GM19351 (cell line): ENCODE results near the gene TPRN.

Experiments
- ATAC-seq: cut with Tn5 transposase; IDR thresholded peaks from one replicate; pipeline ENCODE4 v1.9.1; 2021; ENCODE audit warnings: mild to moderate bottlenecking, moderate library complexity; ENCODE audit not compliant: unreplicated experiment

TPRN gene

GRCh38 chr9:137213160-137214060 lies 12.9 kb upstream of the TPRN start:
- ATAC-seq: no peak

- ATAC-seq: no peak
Observed at GRCh38 chr9:137212520-137212919, 12.0 kb upstream of the TPRN start.

- ATAC-seq: no peak
Observed at GRCh38 chr9:137211532-137211931, 11.0 kb upstream of the TPRN start.

GRCh38 chr9:137206602-137207001 lies 6.1 kb upstream of the TPRN start:
- ATAC-seq: no peak

GRCh38 chr9:137205126-137206069 lies 4.9 kb upstream of the TPRN start, which contains the start of the genes NDOR1 and TMEM203:
TSS of gene NDOR1 (plus strand) at chr9:137205700. CDS start at chr9:137205778, 78 bp downstream.
TSS of gene TMEM203 (minus strand) at chr9:137205648. CDS start at chr9:137205414, 234 bp downstream.
- peak; percentile 55 for ATAC-seq

GRCh38 chr9:137204731-137205125 lies 4.2 kb upstream of the TPRN start:
- no peak for ATAC-seq

GRCh38 chr9:137202966-137203365 lies 2.4 kb upstream of the TPRN start:
- ATAC-seq: no peak

- no peak for ATAC-seq
Observed at GRCh38 chr9:137201205-137201868, 796 bp upstream of the TPRN start.

- no peak for ATAC-seq
Observed at GRCh38 chr9:137199411-137200121, 975 bp downstream of the TPRN start.

- no peak for ATAC-seq
Observed at GRCh38 chr9:137198902-137199283, 1.6 kb downstream of the TPRN start.

- ATAC-seq: no peak
Observed at GRCh38 chr9:137198051-137198901, 2.3 kb downstream of the TPRN start.

GRCh38 chr9:137195525-137196220 lies 4.9 kb downstream of the TPRN start:
- ATAC-seq: no peak

GRCh38 chr9:137194909-137195308 lies 5.6 kb downstream of the TPRN start:
- ATAC-seq: no peak

- no peak for ATAC-seq
Observed at GRCh38 chr9:137194388-137194787, 6.2 kb downstream of the TPRN start.

GRCh38 chr9:137193771-137194170 lies 6.8 kb downstream of the TPRN start:
- no peak for ATAC-seq

GRCh38 chr9:137192859-137193258 lies 7.7 kb downstream of the TPRN start:
- ATAC-seq: no peak

- no peak for ATAC-seq
Observed at GRCh38 chr9:137192448-137192780, 8.1 kb downstream of the TPRN start.

GRCh38 chr9:137191691-137192447 lies 8.7 kb downstream of the TPRN start:
- no peak for ATAC-seq
